Mesendoderm (in vitro differentiated cells): ENCODE measurements around the gene CDC6.

Experiments used
- DNase-seq: peaks from one replicate; pipeline ENCODE4 v3.0.0; 2013
- H2AK5ac ChIP-seq: 2 replicates; pipeline ENCODE4 v1.6.1; 2013; ENCODE audit warnings: low read length, inconsistent platforms
- H2BK120ac ChIP-seq: 2 replicates; pipeline ENCODE4 v1.6.1; 2013; ENCODE audit warnings: low read depth, mild to moderate bottlenecking, low read length, moderate library complexity, mixed read lengths
- H2BK15ac ChIP-seq: replicated peaks from 2 replicates; pipeline ENCODE4 v1.6.1; 2013; ENCODE audit warnings: low read depth, mild to moderate bottlenecking, moderate library complexity
- H2BK5ac ChIP-seq: 2 replicates; pipeline ENCODE4 v1.6.1; 2013; ENCODE audit warnings: low read length, inconsistent platforms
- H3K18ac ChIP-seq: 2 replicates; pipeline ENCODE4 v1.6.1; 2013; ENCODE audit warnings: mild to moderate bottlenecking, low read length, mixed read lengths
- H3K23ac ChIP-seq: one replicate; pipeline ENCODE4 v1.6.1; 2013; ENCODE audit warnings: low read length
- H3K27ac ChIP-seq: 2 replicates; pipeline ENCODE4 v1.5.1; 2013; ENCODE audit warnings: low read depth, mild to moderate bottlenecking, inconsistent platforms, low read length, moderate library complexity
- H3K27me3 ChIP-seq: 2 replicates; pipeline ENCODE4 v1.6.1; 2013; ENCODE audit warnings: low read length, control low read depth, mild to moderate bottlenecking, inconsistent platforms; ENCODE audit not compliant: insufficient read depth, poor library complexity
- H3K36me3 ChIP-seq: 2 replicates; pipeline ENCODE4 v1.6.1; 2013; ENCODE audit warnings: low read length, inconsistent platforms; ENCODE audit not compliant: control insufficient read depth, insufficient read depth
- H3K4ac ChIP-seq: one replicate; pipeline ENCODE4 v1.6.1; 2013; ENCODE audit warnings: low read depth, mild to moderate bottlenecking, low read length, moderate library complexity
- H3K4me1 ChIP-seq: 2 replicates; pipeline ENCODE4 v1.6.1; 2013; ENCODE audit warnings: low read depth, low read length, inconsistent platforms; ENCODE audit not compliant: control insufficient read depth
- H3K4me2 ChIP-seq: 2 replicates; pipeline ENCODE4 v1.6.1; 2013; ENCODE audit warnings: low read length
- H3K4me3 ChIP-seq: 2 replicates; pipeline ENCODE4 v1.5.1; 2013; ENCODE audit warnings: mild to moderate bottlenecking, low read length
- H3K56ac ChIP-seq: one replicate; pipeline ENCODE4 v1.6.1; 2013; ENCODE audit warnings: low read length
- H3K79me1 ChIP-seq: 2 replicates; pipeline ENCODE4 v1.6.1; 2013; ENCODE audit warnings: low read length, inconsistent platforms
- H3K79me2 ChIP-seq: 2 replicates; pipeline ENCODE4 v1.6.1; 2013; ENCODE audit warnings: mild to moderate bottlenecking, low read length; ENCODE audit not compliant: control insufficient read depth, insufficient read depth
- H3K9ac ChIP-seq: 2 replicates; pipeline ENCODE4 v1.6.1; 2013; ENCODE audit warnings: low read length, inconsistent platforms
- H4K5ac ChIP-seq: one replicate; pipeline ENCODE4 v1.6.1; 2013; ENCODE audit warnings: low read length
- H4K8ac ChIP-seq: one replicate; pipeline ENCODE4 v1.6.1; 2013; ENCODE audit warnings: low read depth, mild to moderate bottlenecking, control low read depth, low read length, moderate library complexity
- WGBS: extraction: QIAGEN DNeasy Blood & Tissue Kit; methylation state at CpG from one replicate; pipeline ENCODE4 v1.1.7; 2013; ENCODE audit warnings: low lambda C conversion rate, missing lambda C conversion rate; ENCODE audit not compliant: insufficient coverage; ENCODE audit errors: extremely low coverage; 5-methylcytosine and 5-hydroxymethylcytosine counted together

Gene CDC6

DNA sequence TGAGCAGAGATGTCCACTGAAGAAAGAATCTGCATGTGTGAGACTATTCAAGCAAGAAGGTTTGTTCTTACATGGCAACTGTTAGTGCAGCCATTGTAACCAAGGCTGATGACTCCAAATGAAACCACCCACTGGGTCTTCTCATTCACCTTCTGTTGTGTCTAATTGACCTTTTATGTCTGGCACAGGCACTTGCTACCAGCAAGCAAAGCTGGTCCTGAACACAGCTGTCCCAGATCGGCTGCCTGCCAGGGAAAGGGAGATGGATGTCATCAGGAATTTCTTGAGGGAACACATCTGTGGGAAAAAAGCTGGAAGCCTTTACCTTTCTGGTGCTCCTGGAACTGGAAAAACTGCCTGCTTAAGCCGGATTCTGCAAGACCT lies 3.6 kb downstream of the CDC6 start:
- no peak for DNase-seq
- no peak overlapping the region for H3K27ac ChIP-seq
- no peak overlapping the region for H2BK15ac ChIP-seq
- H3K56ac ChIP-seq, result no peak overlapping the region
- no peak overlapping the region for H2AK5ac ChIP-seq
- peaks cover 23% of the 10 kb centered on the region for H3K79me2 ChIP-seq
- no peak overlapping the region for H4K8ac ChIP-seq
- no CpG with 5 or more reads among the region's 2 CpGs for WGBS
- H3K23ac ChIP-seq, result no peak overlapping the region
- H3K27me3 ChIP-seq, result no peaks in the 10 kb centered on the region
- no peak overlapping the region for H3K9ac ChIP-seq
- no peak overlapping the region for H2BK120ac ChIP-seq
- no peak overlapping the region for H3K4me2 ChIP-seq
- H3K4ac ChIP-seq, result no peak overlapping the region
- no peak overlapping the region for H2BK5ac ChIP-seq
- peaks cover 12% of the 10 kb centered on the region for H3K79me1 ChIP-seq
- no peak overlapping the region for H3K18ac ChIP-seq
- H4K5ac ChIP-seq, result no peak overlapping the region
- no peak overlapping the region for H3K4me3 ChIP-seq
- H3K4me1 ChIP-seq, result peaks cover 2% of the 10 kb centered on the region
- peaks cover 7% of the 10 kb centered on the region for H3K36me3 ChIP-seq

GRCh38 chr17:40293363-40293762 lies 5.7 kb downstream of the CDC6 start:
- Histone ChIP-seq H4K8ac (no peak overlapping the region), H3K27me3 (no peaks in the 10 kb centered on the region), H3K36me3 (peaks cover 9% of the 10 kb centered on the region), H3K27ac (no peak overlapping the region), H3K23ac (no peak overlapping the region), H4K5ac (no peak overlapping the region), H3K79me1 (peaks cover 12% of the 10 kb centered on the region), H2BK120ac (no peak overlapping the region), H2BK5ac (no peak overlapping the region), H3K4me1 (no peaks in the 10 kb centered on the region), H2AK5ac (no peak overlapping the region), H3K4me2 (no peak overlapping the region), H2BK15ac (no peak overlapping the region), H3K4me3 (no peak overlapping the region), H3K79me2 (peaks cover 21% of the 10 kb centered on the region), H3K56ac (no peak overlapping the region), H3K4ac (no peak overlapping the region), H3K18ac (no peak overlapping the region), H3K9ac (no peak overlapping the region)
- no peak for DNase-seq
- no CpG with 5 or more reads among the region's 1 CpG for WGBS

- peak overlapping the region; percentile 27 for H3K27ac ChIP-seq
- H3K9ac ChIP-seq, result no peak overlapping the region
- no peak overlapping the region for H3K4me3 ChIP-seq
- no peak for DNase-seq
- H4K8ac ChIP-seq, result no peak overlapping the region
- no peaks in the 10 kb centered on the region for H3K4me1 ChIP-seq
- no peak overlapping the region for H4K5ac ChIP-seq
- H3K4me2 ChIP-seq, result no peak overlapping the region
- WGBS, result no CpG with 5 or more reads among the region's 5 CpGs
- no peak overlapping the region for H2AK5ac ChIP-seq
- H3K36me3 ChIP-seq, result peaks cover 9% of the 10 kb centered on the region
- H3K56ac ChIP-seq, result no peak overlapping the region
- no peak overlapping the region for H3K4ac ChIP-seq
- H3K18ac ChIP-seq, result no peak overlapping the region
- peaks cover 5% of the 10 kb centered on the region for H3K79me2 ChIP-seq
- H3K23ac ChIP-seq, result no peak overlapping the region
- no peak overlapping the region for H2BK120ac ChIP-seq
- peaks cover 8% of the 10 kb centered on the region for H3K79me1 ChIP-seq
- no peaks in the 10 kb centered on the region for H3K27me3 ChIP-seq
- H2BK5ac ChIP-seq, result no peak overlapping the region
- H2BK15ac ChIP-seq, result no peak overlapping the region
Measured at GRCh38 chr17:40295488-40296436, 8.1 kb downstream of the CDC6 start.

DNA sequence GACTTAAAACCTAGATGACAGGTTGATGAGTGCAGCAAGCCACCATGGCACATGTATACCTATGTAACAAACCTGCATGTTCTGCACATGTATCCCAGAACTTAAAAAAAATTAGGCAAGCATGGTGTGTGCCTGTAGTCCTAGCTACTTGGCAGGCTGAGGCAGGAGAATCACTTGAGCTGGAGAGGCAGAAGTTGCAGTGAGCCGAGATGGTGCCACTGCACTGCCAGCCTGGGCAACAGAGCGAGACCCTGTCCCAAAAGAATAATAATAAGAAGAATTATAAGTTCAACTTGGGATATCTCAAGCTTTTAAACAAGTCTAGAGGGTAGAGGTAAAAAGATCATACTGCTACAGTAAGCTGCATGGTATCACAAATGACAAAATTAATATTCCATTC lies 9.8 kb downstream of the CDC6 start:
- H3K4me1 ChIP-seq, result no peaks in the 10 kb centered on the region
- DNase-seq, result no peak
- no peak overlapping the region for H3K4me2 ChIP-seq
- H3K27me3 ChIP-seq, result no peaks in the 10 kb centered on the region
- H3K9ac ChIP-seq, result no peak overlapping the region
- H3K4ac ChIP-seq, result no peak overlapping the region
- peaks cover 5% of the 10 kb centered on the region for H3K79me1 ChIP-seq
- no peak overlapping the region for H3K4me3 ChIP-seq
- H3K18ac ChIP-seq, result no peak overlapping the region
- H3K56ac ChIP-seq, result no peak overlapping the region
- no peak overlapping the region for H3K23ac ChIP-seq
- H3K27ac ChIP-seq, result no peak overlapping the region
- H2BK15ac ChIP-seq, result no peak overlapping the region
- H3K36me3 ChIP-seq, result peaks cover 6% of the 10 kb centered on the region
- H2AK5ac ChIP-seq, result no peak overlapping the region
- no peak overlapping the region for H2BK5ac ChIP-seq
- no CpG with 5 or more reads among the region's 2 CpGs for WGBS
- H3K79me2 ChIP-seq, result peaks cover 1% of the 10 kb centered on the region
- no peak overlapping the region for H4K5ac ChIP-seq
- H4K8ac ChIP-seq, result no peak overlapping the region
- no peak overlapping the region for H2BK120ac ChIP-seq

DNA sequence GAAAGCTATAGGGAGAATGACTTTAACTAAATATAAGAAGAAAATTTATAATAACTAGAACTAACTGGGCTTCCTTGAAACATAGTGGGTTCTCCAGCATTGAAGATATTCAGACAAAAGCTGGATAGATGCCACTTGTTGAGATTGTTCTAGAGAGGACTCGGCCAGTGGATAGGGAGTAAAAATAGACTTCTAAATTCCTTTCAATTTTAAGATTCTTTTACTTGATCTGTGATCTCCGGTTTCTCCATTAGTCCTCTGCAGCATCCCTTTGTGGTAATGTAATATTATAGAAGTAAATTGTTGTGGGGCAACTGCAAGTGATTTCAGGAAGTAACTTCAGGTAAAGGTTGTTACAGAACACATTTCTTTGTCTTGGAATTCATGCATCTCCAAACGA lies 11.0 kb downstream of the CDC6 start:
- Histone ChIP-seq H3K4me1 (no peaks in the 10 kb centered on the region), H4K8ac (no peak overlapping the region), H2BK120ac (no peak overlapping the region), H3K9ac (no peak overlapping the region), H3K79me2 (peaks cover 3% of the 10 kb centered on the region), H3K23ac (no peak overlapping the region), H3K27me3 (no peaks in the 10 kb centered on the region), H2BK5ac (no peak overlapping the region), H3K4me3 (no peak overlapping the region), H3K4ac (no peak overlapping the region), H3K4me2 (no peak overlapping the region), H4K5ac (no peak overlapping the region), H3K36me3 (peaks cover 8% of the 10 kb centered on the region), H3K18ac (no peak overlapping the region), H2AK5ac (no peak overlapping the region), H3K27ac (no peak overlapping the region), H3K79me1 (peaks cover 5% of the 10 kb centered on the region), H3K56ac (no peak overlapping the region), H2BK15ac (no peak overlapping the region)
- no CpG with 5 or more reads among the region's 3 CpGs for WGBS
- DNase-seq, result no peak
